Muscle of leg (tissue), 11 donors: Measurements from ENCODE around the gene TFF1. TPM values are rescaled to one million over a fixed set of nuclear protein-coding genes. Genes with fewer than 3 reads are reported as not detected.
"Not testable (repeated sequence)": the region's sequence is repeated elsewhere in the genome, so short reads cannot be mapped to it uniquely, and the experiment has no call there.

Source experiments
- DNase-seq: peaks from one replicate; pipeline ENCODE4 v3.0.0; 2013
- H3K27ac ChIP-seq: one replicate; pipeline ENCODE4 v1.5.1; 2013; ENCODE audit warnings: mild to moderate bottlenecking, low read length, control low read depth
- H3K27me3 ChIP-seq: one replicate; pipeline ENCODE4 v1.6.1; 2013; ENCODE audit warnings: low read length; ENCODE audit not compliant: control insufficient read depth, insufficient read depth
- H3K36me3 ChIP-seq: one replicate; pipeline ENCODE4 v1.6.1; 2013; ENCODE audit warnings: low read length; ENCODE audit not compliant: control insufficient read depth, insufficient read depth
- H3K4me1 ChIP-seq: one replicate; pipeline ENCODE4 v1.6.1; 2013; ENCODE audit warnings: low read length; ENCODE audit not compliant: control insufficient read depth, insufficient read depth
- H3K4me3 ChIP-seq: one replicate; pipeline ENCODE4 v1.5.1; 2013; ENCODE audit warnings: low read length, control low read depth
- H3K9me3 ChIP-seq: replicated peaks from 2 replicates; pipeline ENCODE4 v1.6.1; 2013; ENCODE audit warnings: low read depth, low read length; ENCODE audit not compliant: control insufficient read depth
- WGBS: methylation state at CpG from one replicate; pipeline ENCODE4 v1.1.5; 2013; ENCODE audit warnings: missing lambda C conversion rate; ENCODE audit not compliant: insufficient coverage; 5-methylcytosine and 5-hydroxymethylcytosine counted together
- polyA plus RNA-seq, 8 donors: library from polyadenylated mRNA; unstranded; fragments of 120-200 nt; gene quantifications; one replicate each; pipeline versions ENCODE4 v1.2.1 to v1.2.3, GENCODE V29; 2013; ENCODE audit warnings: inconsistent platforms in 1 of 8, low replicate concordance in 1 of 8; ENCODE audit not compliant: insufficient read length in 8 of 8, insufficient read depth in 1 of 8
- total RNA-seq: library from RNA; stranded (reverse); fragments of 120-200 nt; gene quantifications from one replicate; pipeline ENCODE4 v1.2.4, GENCODE V29; 2013

TFF1 gene
- total and polyA plus RNA-seq, 9 donors: 0.54 to 1.3 TPM; not detected in 7

GRCh38 chr21:42409366-42409765, 43.0 kb upstream of the TFF1 start:
- no peak for DNase-seq
- H3K4me3 ChIP-seq: no peak overlapping the region
- H3K27me3 ChIP-seq: peaks cover 14% of the 10 kb centered on the region
- no peak overlapping the region for H3K27ac ChIP-seq
- no peaks in the 10 kb centered on the region for H3K9me3 ChIP-seq
- no peaks in the 10 kb centered on the region for H3K36me3 ChIP-seq
- 70% methylated on average over 5 of the region's 7 CpGs for WGBS
- H3K4me1 ChIP-seq: no peaks in the 10 kb centered on the region

GRCh38 chr21:42408718-42409117, 42.4 kb upstream of the TFF1 start:
- not testable (repeated sequence) for H3K4me1 ChIP-seq, H3K27ac ChIP-seq, H3K9me3 ChIP-seq, H3K36me3 ChIP-seq, DNase-seq, H3K4me3 ChIP-seq
- WGBS: no CpG with 5 or more reads among the region's 5 CpGs
- H3K27me3 ChIP-seq: peaks cover 14% of the 10 kb centered on the region

GRCh38 chr21:42407476-42407875, 41.1 kb upstream of the TFF1 start:
- DNase-seq: no peak
- Histone ChIP-seq H3K36me3 (no peaks in the 10 kb centered on the region), H3K9me3 (no peaks in the 10 kb centered on the region), H3K27ac (no peak overlapping the region), H3K27me3 (peaks cover 11% of the 10 kb centered on the region), H3K4me1 (no peaks in the 10 kb centered on the region), H3K4me3 (no peak overlapping the region)
- WGBS: 56% methylated on average over 1 of the region's 5 CpGs

- H3K36me3 ChIP-seq: no peaks in the 10 kb centered on the region
- H3K4me3 ChIP-seq: no peak overlapping the region
- H3K27ac ChIP-seq: no peak overlapping the region
- H3K4me1 ChIP-seq: no peaks in the 10 kb centered on the region
- WGBS: 88% methylated on average over 2 of the region's 7 CpGs
- DNase-seq: no peak
- peaks cover 5% of the 10 kb centered on the region for H3K27me3 ChIP-seq
- H3K9me3 ChIP-seq: no peaks in the 10 kb centered on the region
These were observed 40.5 kb upstream of the TFF1 start for GRCh38 chr21:42406866-42407265.

GRCh38 chr21:42406201-42406621, 39.9 kb upstream of the TFF1 start:
- DNase-seq: no peak
- Histone ChIP-seq H3K27me3 (peaks cover 3% of the 10 kb centered on the region), H3K4me1 (no peaks in the 10 kb centered on the region), H3K27ac (no peak overlapping the region), H3K4me3 (no peak overlapping the region), H3K9me3 (peaks cover 3% of the 10 kb centered on the region), H3K36me3 (no peaks in the 10 kb centered on the region)
- WGBS: 70% methylated on average over 6 of the region's 10 CpGs

- Histone ChIP-seq H3K27me3 (peaks cover 3% of the 10 kb centered on the region), H3K27ac (no peak overlapping the region), H3K4me1 (no peaks in the 10 kb centered on the region), H3K9me3 (peaks cover 3% of the 10 kb centered on the region), H3K4me3 (no peak overlapping the region), H3K36me3 (no peaks in the 10 kb centered on the region)
- WGBS: 89% methylated on average over 18 of the region's 23 CpGs
- DNase-seq: no peak
These were observed 39.0 kb upstream of the TFF1 start for GRCh38 chr21:42405064-42406013.

- peaks cover 3% of the 10 kb centered on the region for H3K9me3 ChIP-seq
- H3K27ac ChIP-seq: no peak overlapping the region
- DNase-seq: no peak
- peaks cover 3% of the 10 kb centered on the region for H3K27me3 ChIP-seq
- no peaks in the 10 kb centered on the region for H3K36me3 ChIP-seq
- no peaks in the 10 kb centered on the region for H3K4me1 ChIP-seq
- WGBS: 54% methylated on average over 10 of the region's 10 CpGs
- no peak overlapping the region for H3K4me3 ChIP-seq
These were observed 38.2 kb upstream of the TFF1 start for GRCh38 chr21:42404539-42404938.

- Histone ChIP-seq H3K36me3 (no peaks in the 10 kb centered on the region), H3K27ac (no peak within 1 kb of the TSS), H3K9me3 (peaks cover 3% of the 10 kb centered on the region), H3K4me1 (no peaks in the 10 kb centered on the region), H3K4me3 (no peak within 1 kb of the TSS), H3K27me3 (peaks cover 3% of the 10 kb centered on the region)
- 78% methylated on average over 21 of the region's 21 CpGs for WGBS
- no peak for DNase-seq
These were observed 37.4 kb upstream of the TFF1 start, which contains the start of gene UBASH3A for GRCh38 chr21:42403611-42404231. Gene UBASH3A (plus strand): TSS chr21:42403902. CDS start chr21:42403946, 44 bp downstream.

- no CpG with 5 or more reads among the region's 2 CpGs for WGBS
These were observed 35.5 kb upstream of the TFF1 start for GRCh38 chr21:42401820-42402251.

GRCh38 chr21:42401154-42401553, 34.8 kb upstream of the TFF1 start:
- H3K9me3 ChIP-seq: peaks cover 3% of the 10 kb centered on the region
- no peaks in the 10 kb centered on the region for H3K36me3 ChIP-seq

More at GRCh38 chr21:42401820-42402251, 35.5 kb upstream of the TFF1 start:
- Histone ChIP-seq H3K27me3 (no peaks in the 10 kb centered on the region), H3K4me1 (no peaks in the 10 kb centered on the region), H3K36me3 (no peaks in the 10 kb centered on the region), H3K4me3 (no peak overlapping the region), H3K27ac (no peak overlapping the region), H3K9me3 (peaks cover 3% of the 10 kb centered on the region)
- no peak for DNase-seq

More at GRCh38 chr21:42401154-42401553, 34.8 kb upstream of the TFF1 start:
- Histone ChIP-seq H3K4me3 (no peak overlapping the region), H3K27me3 (no peaks in the 10 kb centered on the region), H3K27ac (no peak overlapping the region), H3K4me1 (no peaks in the 10 kb centered on the region)
- 8% methylated on average over 1 of the region's 3 CpGs for WGBS
- no peak for DNase-seq
